ENCODE results near the gene CA14. TPM values are rescaled to one million over a fixed set of nuclear protein-coding genes. Genes with fewer than 3 reads are reported as not detected.

CA14 gene
- total and polyA plus RNA-seq, 9 of the 15 experiments (the other 6 are each of a cell fraction or from before 2014, with no cell fraction given): 0.13 to 0.57 (median 0.26) TPM; not detected in 1

DNA sequence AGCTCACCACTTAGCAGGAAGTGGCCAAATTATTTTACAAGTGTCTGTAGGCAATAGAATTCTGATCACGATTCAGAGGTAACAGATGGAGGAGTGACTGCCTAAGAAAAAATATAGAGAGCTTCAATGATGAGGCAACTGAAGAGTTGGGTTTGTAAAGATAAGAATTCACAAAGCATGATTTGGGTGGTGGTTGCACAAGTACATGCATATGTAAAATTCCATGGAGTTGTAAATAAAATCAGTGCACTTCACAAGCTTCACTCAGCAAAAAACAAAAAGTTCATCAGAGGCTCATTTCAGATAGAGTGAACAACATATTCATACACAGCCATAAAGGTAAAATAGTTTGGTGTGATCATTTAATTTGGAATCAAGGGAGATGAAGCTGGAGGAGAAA, 32.6 kb upstream of the CA14 start:
- Histone ChIP-seq H3K9ac (ENCODE audit: insufficient read depth in 1 of 2, low read depth in 2 of 2, low read length in 2 of 2) (no peak overlapping the region), H4K20me1 (replicated peaks; ENCODE audit: control insufficient read depth, insufficient read depth, low read length) (no peaks in the 10 kb centered on the region), H3K36me3 (ENCODE audit: control insufficient read depth, insufficient read depth, low read length) (peaks cover 79% of the 10 kb centered on the region), H3K9me3 (replicated peaks; ENCODE audit: control insufficient read depth, insufficient read depth, low read depth, low read length) (no peaks in the 10 kb centered on the region), H3K27ac (ENCODE audit: extremely low read depth, low read depth, low read length) (no peak overlapping the region), H3K4me3 (no peak overlapping the region), H3K4me2 (ENCODE audit: insufficient read depth, low read length) (no peak overlapping the region), H2AFZ (ENCODE audit: low read depth, low read length) (no peak overlapping the region), H3K4me1 (replicated peaks in 1 of 2; ENCODE audit: control insufficient read depth in 2 of 2, insufficient read depth in 2 of 2, low read length in 2 of 2) (no peaks in the 10 kb centered on the region), H3K27me3 (ENCODE audit: control insufficient read depth in 2 of 2, insufficient read depth in 2 of 2, low read length in 2 of 2) (no peaks in the 10 kb centered on the region), H3K79me2 (ENCODE audit: control insufficient read depth, insufficient read depth, low read length) (peaks cover 3% of the 10 kb centered on the region; the same call in 1 of the 3 replicates), H3K9me1 (ENCODE audit: control insufficient read depth, insufficient read depth, low read length) (no peaks in the 10 kb centered on the region)
- CTCF ChIA-PET (ENCODE audit: low intra/inter-chr PET ratio): no interaction called here
- TF ChIP-seq, protein P1, sequence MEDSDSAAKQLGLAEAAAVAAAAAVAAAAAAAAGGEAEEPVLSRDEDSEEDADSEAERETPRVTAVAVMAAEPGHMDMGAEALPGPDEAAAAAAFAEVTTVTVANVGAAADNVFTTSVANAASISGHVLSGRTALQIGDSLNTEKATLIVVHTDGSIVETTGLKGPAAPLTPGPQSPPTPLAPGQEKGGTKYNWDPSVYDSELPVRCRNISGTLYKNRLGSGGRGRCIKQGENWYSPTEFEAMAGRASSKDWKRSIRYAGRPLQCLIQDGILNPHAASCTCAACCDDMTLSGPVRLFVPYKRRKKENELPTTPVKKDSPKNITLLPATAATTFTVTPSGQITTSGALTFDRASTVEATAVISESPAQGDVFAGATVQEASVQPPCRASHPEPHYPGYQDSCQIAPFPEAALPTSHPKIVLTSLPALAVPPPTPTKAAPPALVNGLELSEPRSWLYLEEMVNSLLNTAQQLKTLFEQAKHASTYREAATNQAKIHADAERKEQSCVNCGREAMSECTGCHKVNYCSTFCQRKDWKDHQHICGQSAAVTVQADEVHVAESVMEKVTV (CRISPR knock-in tag; IDR thresholded peaks at IDR 0.05): no peak
- TF ChIP-seq TAF1 (IDR thresholded peaks at IDR 0.05; ENCODE audit: control insufficient read depth, extremely low read depth, insufficient read depth, low read length, severe bottlenecking) (no peak), NFXL1 (CRISPR knock-in tag; IDR thresholded peaks at IDR 0.05) (no peak), SMARCC2 (IDR thresholded peaks at IDR 0.05; ENCODE audit: low read depth) (no peak), RAD21 (CRISPR knock-in tag; conservative IDR thresholded peaks at IDR 0.05 in 1 of 2, IDR thresholded peaks at IDR 0.05 in 1 of 2) (no peak), XRCC5 (IDR thresholded peaks at IDR 0.05; ENCODE audit: low read depth, low read length) (no peak), SETDB1 (IDR thresholded peaks at IDR 0.05; ENCODE audit: low read length) (no peak), HMGN3 (IDR thresholded peaks at IDR 0.05; ENCODE audit: borderline replicate concordance, extremely low read depth, insufficient read length, low read depth, low read length) (no peak)
- TF ChIP-seq, protein P2, sequence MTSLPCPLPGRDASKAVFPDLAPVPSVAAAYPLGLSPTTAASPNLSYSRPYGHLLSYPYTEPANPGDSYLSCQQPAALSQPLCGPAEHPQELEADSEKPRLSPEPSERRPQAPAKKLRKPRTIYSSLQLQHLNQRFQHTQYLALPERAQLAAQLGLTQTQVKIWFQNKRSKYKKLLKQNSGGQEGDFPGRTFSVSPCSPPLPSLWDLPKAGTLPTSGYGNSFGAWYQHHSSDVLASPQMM (CRISPR knock-in tag; IDR thresholded peaks at IDR 0.05): no peak
- in situ Hi-C loops (cut with MboI): no loop called here
- DNase-seq (ENCODE audit: extremely low read depth in 1 of 4, low spot score in 3 of 4): no peak
- intact Hi-C loops (cut with micrococcal nuclease): no loop called here
- FAIRE-seq: no peak
- ATAC-seq: no peak
- POLR2A ChIA-PET: interaction anchor here (1.7 to 1.8 kb wide), 2 partner anchors 8 to 11 kb away, joined by 7 to 9 read pairs; partner anchors contain the start of gene ANP32E
- WGBS (ENCODE audit: insufficient coverage, low coverage, missing lambda C conversion rate): 91% methylated on average over 1 of the region's 1 CpG
- no TSS peak for BruUV-seq (replicated peaks)

Measured in K562 (cell line).